ENCODE data around the gene APPL2. TPM values are rescaled to one million over a fixed set of nuclear protein-coding genes. Genes with fewer than 3 reads are reported as not detected.

Gene APPL2
- total RNA-seq, 1 donor from 2014 or later = 47.5 TPM

DNA sequence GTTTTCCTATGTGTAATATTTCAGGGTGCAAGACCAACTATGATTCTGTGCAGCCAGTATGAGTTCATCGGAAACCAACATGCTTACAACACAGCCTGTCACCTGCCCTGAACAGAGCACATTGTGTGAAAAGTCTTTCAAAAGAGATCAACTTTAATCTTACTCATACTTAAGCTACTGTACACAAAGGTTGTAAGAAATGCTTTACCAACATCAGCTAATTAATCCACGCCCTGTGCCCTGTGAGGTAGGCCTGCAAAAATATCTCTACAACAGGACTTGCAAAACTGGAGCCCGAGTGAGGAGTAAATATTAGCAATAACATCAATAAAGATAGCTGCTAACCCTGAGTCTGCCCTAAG is 15.1 kb downstream of the APPL2 start:
- no peaks in the 10 kb centered on the region for H3K27me3 Mint-ChIP-seq (ENCODE audit: low read depth)
- H3K27ac Mint-ChIP-seq (ENCODE audit: unreplicated experiment) = no peak overlapping the region
- H3K9me3 Mint-ChIP-seq (ENCODE audit: low read depth) = no peaks in the 10 kb centered on the region
- peaks cover 73% of the 10 kb centered on the region for H3K4me1 Mint-ChIP-seq (ENCODE audit: low read depth)
- peaks cover 37% of the 10 kb centered on the region for H3K36me3 Mint-ChIP-seq (ENCODE audit: low read depth)
- no peak for DNase-seq (ENCODE audit: low spot score)
- TF ChIP-seq, protein P1, sequence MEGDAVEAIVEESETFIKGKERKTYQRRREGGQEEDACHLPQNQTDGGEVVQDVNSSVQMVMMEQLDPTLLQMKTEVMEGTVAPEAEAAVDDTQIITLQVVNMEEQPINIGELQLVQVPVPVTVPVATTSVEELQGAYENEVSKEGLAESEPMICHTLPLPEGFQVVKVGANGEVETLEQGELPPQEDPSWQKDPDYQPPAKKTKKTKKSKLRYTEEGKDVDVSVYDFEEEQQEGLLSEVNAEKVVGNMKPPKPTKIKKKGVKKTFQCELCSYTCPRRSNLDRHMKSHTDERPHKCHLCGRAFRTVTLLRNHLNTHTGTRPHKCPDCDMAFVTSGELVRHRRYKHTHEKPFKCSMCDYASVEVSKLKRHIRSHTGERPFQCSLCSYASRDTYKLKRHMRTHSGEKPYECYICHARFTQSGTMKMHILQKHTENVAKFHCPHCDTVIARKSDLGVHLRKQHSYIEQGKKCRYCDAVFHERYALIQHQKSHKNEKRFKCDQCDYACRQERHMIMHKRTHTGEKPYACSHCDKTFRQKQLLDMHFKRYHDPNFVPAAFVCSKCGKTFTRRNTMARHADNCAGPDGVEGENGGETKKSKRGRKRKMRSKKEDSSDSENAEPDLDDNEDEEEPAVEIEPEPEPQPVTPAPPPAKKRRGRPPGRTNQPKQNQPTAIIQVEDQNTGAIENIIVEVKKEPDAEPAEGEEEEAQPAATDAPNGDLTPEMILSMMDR (IDR thresholded peaks at IDR 0.05) = no peak
- H3K4me3 Mint-ChIP-seq (ENCODE audit: unreplicated experiment) = no peak overlapping the region

DNA sequence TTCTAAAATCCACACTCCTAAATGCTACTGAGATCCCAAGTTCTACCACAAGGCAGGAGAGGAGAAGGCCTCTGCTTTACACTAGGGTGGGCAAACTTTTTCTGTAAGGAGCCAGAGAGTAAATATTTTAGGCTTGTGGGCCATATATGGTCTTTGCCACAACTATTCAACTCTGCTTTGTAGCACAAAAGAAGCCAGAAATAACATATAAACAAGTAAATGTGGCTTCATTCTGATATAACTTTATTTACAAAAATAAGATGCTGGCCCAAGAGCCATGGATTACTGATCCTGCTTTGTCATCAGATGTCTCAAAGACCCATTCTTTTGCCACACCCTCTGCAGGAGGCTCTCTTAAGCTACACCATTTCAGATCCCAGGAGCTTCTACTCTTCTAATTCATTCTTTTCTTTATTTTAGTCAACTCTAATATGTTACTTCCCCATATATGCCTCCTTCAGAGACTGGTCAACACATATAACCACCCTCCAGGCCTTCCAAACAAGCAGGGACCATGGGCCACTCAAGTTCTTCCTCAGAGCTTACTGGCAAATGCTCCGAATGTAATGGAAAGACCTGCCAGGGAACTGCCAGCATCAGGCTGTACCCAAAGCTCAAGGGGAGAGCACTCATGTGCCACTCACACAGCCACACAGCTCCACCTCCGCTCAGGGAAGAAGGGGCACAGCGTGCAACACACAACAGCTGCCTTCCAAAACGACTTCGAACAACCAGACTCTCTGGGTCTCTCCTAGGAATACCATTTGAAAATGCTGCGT is 15.6 kb downstream of the APPL2 start:
- TF ChIP-seq, protein P1 (IDR thresholded peaks at IDR 0.05) = no peak
- Mint-ChIP-seq H3K9me3 (ENCODE audit: low read depth) (no peaks in the 10 kb centered on the region), H3K27me3 (ENCODE audit: low read depth) (no peaks in the 10 kb centered on the region), H3K4me3 (ENCODE audit: unreplicated experiment) (no peak overlapping the region), H3K36me3 (ENCODE audit: low read depth) (peaks cover 37% of the 10 kb centered on the region), H3K27ac (ENCODE audit: unreplicated experiment) (no peak overlapping the region), H3K4me1 (ENCODE audit: low read depth) (peaks cover 68% of the 10 kb centered on the region)
- no peak for DNase-seq (ENCODE audit: low spot score)

- Mint-ChIP-seq H3K4me3 (ENCODE audit: unreplicated experiment) (no peak overlapping the region), H3K4me1 (ENCODE audit: low read depth) (peaks cover 65% of the 10 kb centered on the region), H3K9me3 (ENCODE audit: low read depth) (no peaks in the 10 kb centered on the region), H3K36me3 (ENCODE audit: low read depth) (peaks cover 40% of the 10 kb centered on the region), H3K27ac (ENCODE audit: unreplicated experiment) (peak overlapping the region; percentile 36), H3K27me3 (ENCODE audit: low read depth) (no peaks in the 10 kb centered on the region)
- no peak for DNase-seq (ENCODE audit: low spot score)
- TF ChIP-seq, protein P1 (IDR thresholded peaks at IDR 0.05) = no peak
Observed at GRCh38 chr12:105219261-105220028, 16.5 kb downstream of the APPL2 start.

- peaks cover 43% of the 10 kb centered on the region for H3K36me3 Mint-ChIP-seq (ENCODE audit: low read depth)
- no peak for DNase-seq (ENCODE audit: low spot score)
- no peak overlapping the region for H3K4me3 Mint-ChIP-seq (ENCODE audit: unreplicated experiment)
- H3K27me3 Mint-ChIP-seq (ENCODE audit: low read depth) = no peaks in the 10 kb centered on the region
- H3K4me1 Mint-ChIP-seq (ENCODE audit: low read depth) = peaks cover 63% of the 10 kb centered on the region
- TF ChIP-seq, protein P1 (IDR thresholded peaks at IDR 0.05) = no peak
- no peaks in the 10 kb centered on the region for H3K9me3 Mint-ChIP-seq (ENCODE audit: low read depth)
- peak overlapping the region; percentile 83 for H3K27ac Mint-ChIP-seq (ENCODE audit: unreplicated experiment)
Observed at GRCh38 chr12:105218434-105218833, 17.5 kb downstream of the APPL2 start.

DNA sequence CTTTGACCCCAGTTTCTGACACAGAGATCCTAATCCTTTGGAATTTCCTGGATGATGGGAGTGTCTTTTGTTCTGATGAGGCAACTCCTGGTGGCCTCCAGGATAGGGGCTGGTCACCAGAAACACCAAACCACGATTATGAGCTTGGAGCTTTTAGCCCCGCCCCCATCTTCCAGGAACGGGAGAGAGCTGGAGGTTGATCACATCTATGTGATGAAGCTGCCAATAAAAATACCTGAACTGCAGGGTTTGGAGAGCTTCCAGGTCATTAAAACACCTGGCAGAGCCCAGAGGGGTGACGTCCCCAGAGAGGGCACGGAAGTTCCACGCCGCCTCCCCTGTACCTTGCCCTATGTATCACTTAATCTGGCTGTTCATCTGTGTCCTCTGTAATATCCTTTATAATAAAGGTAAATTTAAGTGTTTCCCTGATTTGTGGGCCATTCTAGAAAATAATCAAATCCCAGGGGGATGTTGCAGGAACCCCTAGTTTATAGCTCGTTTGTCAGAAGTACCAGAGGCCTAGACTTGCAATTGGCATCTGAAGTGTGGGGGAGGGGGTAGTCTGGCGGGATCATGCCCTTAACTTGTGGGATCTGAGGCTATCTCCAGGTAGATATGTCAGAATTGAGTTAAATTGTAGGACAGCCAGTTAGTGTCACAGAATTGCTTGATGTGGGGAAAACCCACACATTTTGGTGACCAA is 21.2 kb downstream of the APPL2 start:
- DNase-seq (ENCODE audit: low spot score) = no peak
- Mint-ChIP-seq H3K4me3 (ENCODE audit: unreplicated experiment) (no peak overlapping the region), H3K27ac (ENCODE audit: unreplicated experiment) (peak overlapping the region; percentile 51), H3K9me3 (ENCODE audit: low read depth) (no peaks in the 10 kb centered on the region), H3K36me3 (ENCODE audit: low read depth) (peaks cover 33% of the 10 kb centered on the region), H3K4me1 (ENCODE audit: low read depth) (peaks cover 47% of the 10 kb centered on the region), H3K27me3 (ENCODE audit: low read depth) (no peaks in the 10 kb centered on the region)
- TF ChIP-seq, protein P1 (IDR thresholded peaks at IDR 0.05) = no peak

Data from chondrocyte (in vitro differentiated cells).